ENCODE measurements around the gene MTHFD1L.

The MTHFD1L gene

GRCh38 chr6:150992703-150993102 is 127.2 kb downstream of the MTHFD1L start:
- TF ChIP-seq FOXP2 (optimal IDR thresholded peaks at IDR 0.05; ENCODE audit: borderline replicate concordance, extremely low read depth, extremely low read length, insufficient read depth) (no peak), POLR2AphosphoS5 (IDR thresholded peaks at IDR 0.05; ENCODE audit: low read depth, low read length) (no peak), REST (IDR thresholded peaks at IDR 0.05; ENCODE audit: insufficient read depth in 1 of 2, low read depth in 2 of 2, low read length in 2 of 2) (no peak), TAF1 (IDR thresholded peaks at IDR 0.05; ENCODE audit: borderline replicate concordance, insufficient read depth, low read length) (no peak), SIN3A (IDR thresholded peaks at IDR 0.05; ENCODE audit: borderline replicate concordance, insufficient read depth, low read length) (no peak)

- TF ChIP-seq SIN3A (IDR thresholded peaks at IDR 0.05; ENCODE audit: borderline replicate concordance, insufficient read depth, low read length) (no peak), REST (IDR thresholded peaks at IDR 0.05; ENCODE audit: insufficient read depth in 1 of 2, low read depth in 2 of 2, low read length in 2 of 2) (no peak), POLR2AphosphoS5 (IDR thresholded peaks at IDR 0.05; ENCODE audit: low read depth, low read length) (no peak), FOXP2 (optimal IDR thresholded peaks at IDR 0.05; ENCODE audit: borderline replicate concordance, extremely low read depth, extremely low read length, insufficient read depth) (no peak), TAF1 (IDR thresholded peaks at IDR 0.05; ENCODE audit: borderline replicate concordance, insufficient read depth, low read length) (no peak)
These were observed 127.8 kb downstream of the MTHFD1L start for GRCh38 chr6:150993253-150993652.

- TF ChIP-seq TAF1 (IDR thresholded peaks at IDR 0.05; ENCODE audit: borderline replicate concordance, insufficient read depth, low read length) (no peak), FOXP2 (optimal IDR thresholded peaks at IDR 0.05; ENCODE audit: borderline replicate concordance, extremely low read depth, extremely low read length, insufficient read depth) (no peak), SIN3A (IDR thresholded peaks at IDR 0.05; ENCODE audit: borderline replicate concordance, insufficient read depth, low read length) (no peak), REST (IDR thresholded peaks at IDR 0.05; ENCODE audit: insufficient read depth in 1 of 2, low read depth in 2 of 2, low read length in 2 of 2) (no peak), POLR2AphosphoS5 (IDR thresholded peaks at IDR 0.05; ENCODE audit: low read depth, low read length) (no peak)
These were observed 128.5 kb downstream of the MTHFD1L start for GRCh38 chr6:150994026-150994425.

GRCh38 chr6:150996968-150997367 is 131.5 kb downstream of the MTHFD1L start:
- TF ChIP-seq SIN3A (IDR thresholded peaks at IDR 0.05; ENCODE audit: borderline replicate concordance, insufficient read depth, low read length): no peak
- no peak for TF ChIP-seq TAF1 (IDR thresholded peaks at IDR 0.05; ENCODE audit: borderline replicate concordance, insufficient read depth, low read length)
- no peak for TF ChIP-seq REST (IDR thresholded peaks at IDR 0.05; ENCODE audit: insufficient read depth in 1 of 2, low read depth in 2 of 2, low read length in 2 of 2)
- no peak for TF ChIP-seq FOXP2 (optimal IDR thresholded peaks at IDR 0.05; ENCODE audit: borderline replicate concordance, extremely low read depth, extremely low read length, insufficient read depth)
- no peak for TF ChIP-seq POLR2AphosphoS5 (IDR thresholded peaks at IDR 0.05; ENCODE audit: low read depth, low read length)

GRCh38 chr6:150999107-150999506 is 133.6 kb downstream of the MTHFD1L start:
- no peak for TF ChIP-seq FOXP2 (optimal IDR thresholded peaks at IDR 0.05; ENCODE audit: borderline replicate concordance, extremely low read depth, extremely low read length, insufficient read depth)
- no peak for TF ChIP-seq TAF1 (IDR thresholded peaks at IDR 0.05; ENCODE audit: borderline replicate concordance, insufficient read depth, low read length)
- TF ChIP-seq REST (IDR thresholded peaks at IDR 0.05; ENCODE audit: insufficient read depth in 1 of 2, low read depth in 2 of 2, low read length in 2 of 2): no peak
- TF ChIP-seq POLR2AphosphoS5 (IDR thresholded peaks at IDR 0.05; ENCODE audit: low read depth, low read length): no peak
- TF ChIP-seq SIN3A (IDR thresholded peaks at IDR 0.05; ENCODE audit: borderline replicate concordance, insufficient read depth, low read length): no peak
